HTERT RPE-1 (cell line): ENCODE results near the gene HBE1.

Experiments
- in situ Hi-C: fragments of 300-500 bp; cut with MboI; formaldehyde crosslinking; loops from 4 replicates; pipeline ENCODE4 v1.14.3; 2020; ENCODE audit warnings: low sequenced_read_pairs

The HBE1 gene

GRCh38 chr11:5235364-5236095, 34.2 kb downstream of the HBE1 start:
- in situ Hi-C loops: no loop called here

- in situ Hi-C loops: no loop called here
Observed at GRCh38 chr11:5234381-5234834, 35.3 kb downstream of the HBE1 start, which contains the start of gene HBD. HBD (minus strand) TSS chr11:5234483; CDS start chr11:5234433, 50 bp downstream.

GRCh38 chr11:5233307-5233706, 36.4 kb downstream of the HBE1 start:
- in situ Hi-C loops: no loop called here

DNA sequence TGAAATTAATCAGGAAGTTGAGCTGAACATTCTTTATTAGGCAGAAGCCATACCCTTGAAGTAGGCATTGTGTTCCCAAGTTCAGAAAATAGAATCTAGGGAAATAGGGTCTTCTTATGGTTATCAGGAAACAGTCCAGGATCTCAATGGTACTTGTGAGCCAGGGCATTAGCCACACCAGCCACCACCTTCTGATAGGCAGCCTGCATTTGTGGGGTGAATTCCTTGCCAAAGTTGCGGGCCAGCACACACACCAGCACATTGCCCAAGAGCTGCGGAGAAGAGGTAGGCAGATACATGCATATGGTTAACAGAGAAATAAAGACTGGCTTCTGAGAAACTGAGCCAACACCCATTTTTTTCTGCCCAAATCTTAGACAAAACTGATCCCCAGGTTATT, 36.9 kb downstream of the HBE1 start:
- in situ Hi-C loops: no loop called here

DNA sequence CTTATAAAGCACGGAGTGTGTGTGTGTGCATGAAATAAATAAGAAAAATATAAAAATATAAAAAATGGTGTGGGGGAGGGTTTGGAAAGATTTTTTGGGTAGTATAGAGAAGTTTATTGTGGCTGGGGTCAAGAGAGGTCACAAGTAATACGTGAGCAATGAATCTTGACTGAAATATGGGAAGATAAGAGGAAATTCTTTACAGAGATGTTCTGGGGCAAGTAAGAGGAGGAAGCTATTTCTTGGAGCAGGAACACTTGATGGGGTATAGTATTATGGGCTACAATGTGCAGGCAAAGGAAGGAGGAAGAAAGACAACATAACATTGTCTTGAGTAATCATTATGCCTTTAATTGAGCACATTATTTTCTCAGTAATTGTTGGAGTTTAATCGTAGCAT, 37.6 kb downstream of the HBE1 start:
- in situ Hi-C loops: no loop called here

DNA sequence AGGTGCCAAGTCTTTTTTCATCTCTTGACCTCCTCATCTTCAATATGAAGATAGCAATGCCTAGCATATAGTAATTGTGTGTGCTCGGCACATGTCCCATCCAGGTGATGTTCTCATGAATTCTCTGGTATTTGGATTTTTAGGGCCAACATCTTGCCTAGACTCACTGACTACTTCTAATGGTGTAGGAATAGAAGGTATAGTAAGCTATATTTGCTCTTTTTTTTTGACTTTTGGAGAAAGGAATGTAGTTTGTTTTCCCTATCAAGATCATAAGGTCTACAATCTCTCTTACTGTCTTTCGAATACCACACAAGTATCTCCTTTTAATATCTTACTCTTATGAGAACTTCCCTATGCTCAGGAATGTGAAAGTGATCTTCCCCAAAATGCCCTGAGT, 38.6 kb downstream of the HBE1 start:
- in situ Hi-C loops: no loop called here

DNA sequence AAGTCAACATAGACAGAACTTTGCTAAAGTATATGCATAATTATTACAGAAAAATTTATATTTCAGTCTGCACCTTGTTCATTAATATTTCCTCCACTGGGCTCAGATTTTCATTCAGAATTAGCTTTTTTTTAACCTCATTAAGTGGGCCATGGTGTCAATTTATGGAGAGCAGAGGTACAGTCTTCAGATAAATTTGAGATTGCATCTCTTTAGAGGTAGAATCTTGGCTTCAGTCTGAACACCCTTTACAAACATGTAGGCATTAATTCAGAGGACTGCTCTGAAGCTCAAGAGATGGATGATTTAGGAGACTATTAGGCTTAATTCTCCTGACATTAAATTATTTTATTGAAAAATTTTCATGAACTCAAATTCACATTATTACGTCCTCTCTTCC, 39.5 kb downstream of the HBE1 start:
- in situ Hi-C loops: no loop called here

DNA sequence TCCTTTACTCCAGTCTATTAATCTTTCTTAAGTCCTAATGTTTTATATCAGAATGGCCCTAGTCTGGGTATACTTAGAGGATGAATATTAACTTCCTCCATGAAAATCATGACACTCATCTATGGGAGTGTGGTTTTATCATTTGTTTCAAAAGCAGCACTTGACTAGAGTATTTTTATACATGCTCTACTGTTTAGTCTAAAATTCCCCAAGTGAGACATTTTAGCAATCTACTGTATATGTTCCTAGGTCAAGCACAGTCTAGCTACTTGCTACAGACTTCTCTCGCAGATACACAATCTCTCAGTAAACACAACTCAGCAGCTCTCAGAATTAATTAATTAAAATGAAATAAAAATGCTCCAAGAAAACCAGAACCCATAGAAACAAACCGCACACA, 39.9 kb downstream of the HBE1 start:
- in situ Hi-C loops: no loop called here

DNA sequence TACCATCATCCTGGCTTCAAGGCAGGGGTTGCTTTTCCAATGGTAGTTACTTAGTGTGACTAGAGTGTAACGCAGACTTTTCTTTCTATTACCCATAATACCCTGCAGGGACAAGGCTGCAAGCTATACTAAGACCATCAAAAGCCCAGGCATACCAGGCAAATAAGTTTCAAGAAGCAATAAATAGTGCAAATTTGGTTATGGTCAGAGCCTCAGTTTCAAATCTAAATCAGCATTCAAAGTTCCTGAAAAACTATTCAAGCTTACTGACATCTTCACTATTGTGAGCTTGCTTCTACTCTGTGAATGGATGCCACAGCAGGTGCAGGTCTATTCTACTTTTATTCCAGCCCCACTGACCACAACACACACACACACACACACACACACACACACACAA, 40.4 kb downstream of the HBE1 start:
- in situ Hi-C loops: no loop called here

DNA sequence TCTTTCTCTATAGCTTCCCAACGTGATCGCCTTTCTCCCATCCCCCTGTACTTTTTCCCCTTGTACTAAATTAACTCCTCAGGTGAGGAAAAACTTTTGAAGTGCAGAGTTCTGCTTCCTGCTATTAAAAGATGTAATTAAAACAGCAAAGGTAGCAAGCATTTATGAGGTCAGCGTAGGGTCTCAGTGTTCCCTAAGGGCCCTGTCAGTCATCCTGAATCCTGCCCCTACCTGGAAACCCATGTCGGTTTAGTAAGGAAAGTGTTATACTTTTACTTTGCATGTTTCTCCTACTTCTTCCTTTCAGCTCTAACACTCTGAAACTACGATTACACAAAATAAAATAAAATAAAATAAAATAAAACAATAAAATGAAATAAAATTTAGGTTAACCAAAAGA, 41.6 kb downstream of the HBE1 start:
- in situ Hi-C loops: no loop called here

GRCh38 chr11:5227681-5228080, 42.1 kb downstream of the HBE1 start:
- in situ Hi-C loops: no loop called here

- in situ Hi-C loops: no loop called here
Observed at GRCh38 chr11:5226732-5227310, 42.9 kb downstream of the HBE1 start, which contains the start of gene HBB. HBB (minus strand) TSS chr11:5227071; CDS start chr11:5227021, 50 bp downstream.

GRCh38 chr11:5225480-5225871, 44.3 kb downstream of the HBE1 start:
- in situ Hi-C loops: no loop called here

GRCh38 chr11:5224538-5225479, 44.9 kb downstream of the HBE1 start:
- in situ Hi-C loops: no loop called here

DNA sequence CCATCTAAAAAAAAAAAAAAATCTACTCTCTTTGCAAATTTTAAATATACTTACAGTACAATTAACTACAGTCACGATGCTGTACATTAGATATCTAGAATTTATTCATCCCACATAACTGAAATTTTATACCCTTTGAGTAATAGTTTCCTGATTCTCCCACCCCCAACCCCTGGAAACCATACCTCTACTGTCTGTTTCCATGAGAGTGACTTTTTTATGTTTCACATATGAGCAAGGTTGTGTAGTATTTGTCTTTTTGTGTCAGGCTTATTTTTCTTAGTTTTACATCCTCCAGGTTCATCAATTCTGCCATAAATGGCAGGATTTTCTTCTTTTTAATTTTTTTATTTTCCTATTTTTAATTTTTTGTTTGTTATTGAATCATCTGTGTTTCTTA, 46.1 kb downstream of the HBE1 start:
- in situ Hi-C loops: no loop called here

GRCh38 chr11:5223146-5223545, 46.6 kb downstream of the HBE1 start:
- in situ Hi-C loops: no loop called here
